COLO829 (cell line): ENCODE results near the gene ECSCR.

ENCODE experiments used
- DNase-seq: peaks from one replicate; pipeline ENCODE4 v3.0.0; 2012; ENCODE audit warnings: low spot score

ECSCR gene

DNA sequence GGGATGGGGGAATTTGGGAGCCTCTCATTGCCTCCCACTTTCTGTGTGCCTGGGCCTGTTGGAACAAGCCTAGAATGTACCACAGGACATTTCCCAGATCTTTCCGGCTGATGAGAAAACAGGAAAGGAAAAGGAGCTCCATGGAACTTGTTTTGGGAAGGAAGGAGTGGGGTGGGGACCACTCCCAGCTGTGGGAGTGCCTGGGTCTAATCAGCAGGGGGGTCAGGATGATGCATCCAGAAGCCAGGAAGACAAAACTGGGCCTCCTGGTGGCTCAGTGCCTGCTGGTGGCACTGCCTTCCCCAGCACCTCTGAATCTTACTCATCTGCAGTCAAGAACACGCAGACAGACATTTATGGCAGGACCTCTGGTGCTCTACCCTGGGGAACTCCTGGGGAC is 11.0 kb upstream of the ECSCR start:
- no peak for DNase-seq

DNA sequence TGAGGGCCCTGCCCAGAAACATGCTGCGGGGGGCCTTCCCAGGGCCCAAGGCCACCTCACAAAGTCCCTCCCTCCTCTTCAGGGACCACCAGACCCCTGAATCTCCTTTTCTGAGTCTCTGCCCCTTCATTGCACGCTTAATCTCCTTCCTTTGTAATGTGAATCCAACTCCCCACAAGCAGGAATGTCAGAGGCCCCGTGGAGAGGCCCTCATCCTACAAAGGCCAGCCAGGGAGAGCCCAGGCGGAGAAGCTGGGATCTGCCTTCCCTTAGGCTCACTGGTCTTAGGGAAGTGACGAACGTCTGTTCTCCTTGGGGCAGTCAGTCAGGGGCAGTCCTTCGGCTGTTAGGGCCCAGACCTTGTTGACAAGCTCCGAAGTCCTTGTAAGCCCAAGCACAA is 10.6 kb upstream of the ECSCR start:
- no peak for DNase-seq

DNA sequence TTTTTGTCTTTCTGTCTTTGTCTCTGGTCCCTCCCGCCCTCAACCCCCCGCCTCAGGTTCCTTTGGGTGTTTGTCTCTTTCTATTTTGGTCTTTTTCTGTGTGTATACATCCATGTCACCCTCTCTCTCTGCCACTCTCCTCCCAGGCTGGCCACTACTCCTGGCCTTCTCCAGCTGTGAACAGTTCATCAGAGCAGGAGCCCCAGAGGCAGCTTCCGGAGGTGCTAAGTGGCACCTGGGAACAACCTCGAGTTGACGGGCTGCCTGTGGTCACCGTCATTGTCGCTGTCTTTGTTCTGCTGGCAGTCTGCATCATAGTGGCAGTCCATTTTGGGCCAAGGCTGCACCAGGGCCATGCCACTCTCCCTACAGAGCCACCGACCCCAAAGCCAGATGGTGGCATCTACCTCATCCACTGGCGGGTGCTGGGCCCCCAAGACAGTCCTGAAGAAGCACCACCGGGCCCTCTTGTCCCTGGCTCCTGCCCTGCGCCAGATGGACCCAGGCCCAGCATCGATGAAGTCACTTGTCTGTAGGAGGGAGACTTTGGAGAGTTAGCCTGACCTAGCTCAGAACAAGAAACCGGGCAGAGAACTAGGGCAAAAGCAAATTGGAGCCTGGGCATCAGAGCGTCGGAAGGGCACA is 10.0 kb upstream of the ECSCR start:
- DNase-seq: no peak

DNA sequence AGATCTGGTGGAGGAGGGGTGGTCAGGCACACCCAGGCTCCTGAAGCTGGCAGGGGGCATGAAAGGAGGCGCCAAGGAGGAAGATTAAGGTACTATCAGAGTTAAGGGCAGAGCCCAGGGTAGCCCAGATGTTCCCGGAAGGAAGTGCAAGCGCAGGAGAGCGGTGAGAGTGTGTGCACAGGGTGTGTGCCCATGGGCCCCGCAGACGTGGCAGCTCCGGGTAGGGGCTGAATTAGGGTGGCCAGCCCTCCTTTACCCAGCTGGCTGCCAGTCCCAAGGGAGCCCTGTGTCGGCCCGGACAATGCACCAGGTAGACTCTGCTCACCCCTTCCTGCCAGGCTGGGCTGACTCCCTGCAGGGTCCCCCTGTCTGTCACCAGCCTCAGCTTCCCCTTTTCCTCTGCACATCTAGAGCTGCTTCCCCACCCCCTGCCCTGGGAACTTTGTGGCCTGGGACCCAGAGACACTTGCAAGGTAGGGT is 8.3 kb upstream of the ECSCR start, which contains the start of gene SMIM33:
Gene SMIM33 (plus strand): TSS at position 184 of the 480 bp plus-strand sequence. CDS start 118 bp downstream, at position 302.
- no peak for DNase-seq

DNA sequence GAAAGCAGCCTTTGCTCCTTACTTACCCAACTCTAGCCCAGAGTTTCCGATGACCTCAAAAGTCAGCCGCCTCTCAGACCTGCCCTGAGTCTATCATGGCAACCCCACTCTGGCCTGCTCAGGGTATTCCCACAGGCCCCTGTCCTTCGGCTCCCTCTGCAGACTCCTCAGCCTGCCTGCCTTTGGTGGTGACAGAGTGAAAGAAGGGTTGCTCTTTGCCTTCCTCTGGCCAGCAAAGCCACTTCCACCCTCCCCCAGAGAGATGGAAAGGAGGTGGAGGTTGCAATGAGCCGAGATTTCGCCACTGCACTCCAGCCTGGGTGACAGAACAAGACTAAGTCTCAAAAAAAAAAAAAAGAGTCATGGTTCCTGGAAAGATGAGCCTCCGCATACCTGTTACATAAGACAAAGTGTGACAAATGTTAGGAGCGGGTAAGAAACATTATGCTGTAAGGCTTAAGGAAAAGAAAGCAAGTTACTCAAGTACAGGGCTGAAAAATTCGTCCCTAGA is 5.9 kb upstream of the ECSCR start:
- DNase-seq: no peak

DNA sequence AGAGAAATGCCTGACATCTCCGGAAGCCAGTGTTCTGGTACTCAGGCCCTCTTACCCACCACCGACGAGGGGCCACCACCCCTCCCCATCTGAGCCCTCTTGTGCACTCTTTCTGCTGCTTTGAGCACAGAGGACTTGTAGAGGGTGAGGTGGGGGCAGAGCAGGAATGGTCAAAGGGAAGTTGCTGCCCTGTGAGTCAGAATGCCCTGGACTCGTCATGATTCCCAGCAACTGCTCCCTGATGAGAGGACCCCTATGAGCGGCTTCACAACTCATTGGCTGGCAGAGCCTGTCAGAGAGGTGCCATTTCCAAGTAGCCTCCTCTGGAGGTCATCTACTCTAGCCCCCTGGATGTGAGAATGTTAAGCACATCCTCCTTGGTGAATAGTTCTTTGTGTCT is 845 bp downstream of the ECSCR start:
- no peak for DNase-seq

DNA sequence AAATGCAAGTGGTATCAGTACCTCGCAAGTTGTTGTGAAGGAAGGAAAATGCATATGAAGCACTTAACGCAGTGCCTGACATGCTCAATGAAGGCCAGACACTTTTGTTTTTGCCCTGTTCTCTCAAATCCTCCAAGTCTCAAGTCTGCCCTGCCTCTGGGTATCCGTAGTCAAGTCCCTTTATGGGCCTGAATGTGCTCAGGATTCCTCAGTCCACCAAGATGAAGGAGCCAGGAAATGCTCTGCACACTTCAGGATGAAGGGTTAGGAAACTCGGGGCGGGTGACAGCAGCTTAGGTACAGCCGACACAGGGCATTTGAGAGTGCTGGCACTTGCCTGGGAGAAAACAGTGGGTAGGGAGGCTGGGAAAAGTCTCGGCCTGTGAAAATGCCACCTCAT is 1.4 kb downstream of the ECSCR start:
- DNase-seq: no peak

DNA sequence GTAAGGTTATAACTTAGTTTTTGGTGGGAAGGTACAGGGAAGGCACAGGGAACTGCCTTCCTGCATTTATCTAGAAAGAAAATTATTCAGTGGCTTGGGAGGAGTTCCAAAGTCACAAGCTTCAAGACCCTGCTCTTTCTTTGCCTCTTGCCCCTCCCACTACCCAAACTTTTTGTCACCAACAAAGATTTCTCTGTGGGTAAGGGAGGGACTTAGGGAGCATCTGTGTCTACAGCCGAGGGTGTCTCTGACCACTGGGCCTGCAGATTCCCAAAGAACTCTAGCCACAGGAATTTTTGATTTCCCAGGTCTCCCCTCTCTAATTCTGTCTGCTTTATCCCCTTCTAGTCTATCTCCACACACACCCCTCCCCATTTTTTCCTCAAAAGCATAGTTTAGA is 2.1 kb downstream of the ECSCR start:
- no peak for DNase-seq

DNA sequence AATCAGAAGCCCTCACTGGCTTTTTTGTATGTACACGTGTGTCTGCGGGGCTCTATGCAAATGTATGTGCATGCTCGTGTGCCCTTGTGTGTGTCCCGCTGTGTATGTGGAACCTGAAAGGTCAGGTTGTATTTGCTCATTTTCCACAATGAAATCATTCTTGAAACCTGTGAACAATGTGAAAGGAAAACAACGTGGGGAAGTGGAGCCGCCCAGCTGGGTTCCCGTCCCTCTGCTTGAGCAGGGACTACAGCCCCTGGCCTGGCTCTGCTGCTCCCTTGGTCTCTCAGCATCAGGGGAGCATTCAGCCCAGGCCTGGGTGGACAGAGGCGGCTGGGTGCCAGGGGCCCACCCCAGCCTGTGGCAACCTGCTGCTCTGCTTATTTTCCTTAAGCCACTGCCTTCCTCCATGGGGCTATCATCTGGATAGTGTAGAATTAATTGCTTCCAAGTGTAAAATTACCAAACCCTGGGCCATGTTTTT is 3.0 kb downstream of the ECSCR start:
- DNase-seq: no peak

DNA sequence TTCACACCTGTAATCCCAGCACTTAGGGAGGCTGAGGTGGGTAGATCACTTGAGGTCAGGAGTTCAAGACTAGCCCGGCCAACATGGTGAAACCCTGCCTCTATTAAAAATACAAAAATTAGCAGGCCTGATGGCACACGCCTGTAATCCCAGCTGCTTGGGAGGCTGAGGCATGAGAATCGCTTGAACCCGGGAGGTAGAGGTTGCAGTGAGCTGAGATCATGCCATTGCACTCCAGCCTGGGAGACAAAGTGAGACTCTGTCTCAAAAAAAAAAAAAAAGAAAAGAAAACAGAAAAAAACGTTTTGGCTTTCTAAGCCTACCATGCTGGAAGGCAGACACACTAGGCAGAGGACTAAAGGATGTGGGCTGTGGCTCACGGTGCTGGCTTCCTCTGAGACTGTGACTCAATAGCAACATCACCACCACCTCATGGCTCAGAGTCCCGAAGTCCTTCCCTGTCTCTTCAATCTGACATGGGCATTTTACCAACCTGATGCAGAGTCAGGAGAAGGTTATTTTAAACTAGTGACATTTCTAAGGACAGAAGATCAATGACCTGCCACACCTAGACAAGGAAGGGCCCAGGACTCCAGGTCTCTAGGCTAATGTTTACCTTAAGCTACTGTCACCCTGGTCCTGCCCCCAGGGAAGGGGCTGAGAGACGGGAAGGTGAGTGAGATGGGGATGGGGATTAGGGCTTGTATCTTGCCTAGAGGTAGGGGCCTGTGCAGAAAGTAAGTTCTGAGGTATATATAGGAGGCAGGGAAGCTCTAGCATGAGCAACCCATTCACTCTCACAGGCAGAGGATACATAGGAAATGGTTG is 3.7 kb downstream of the ECSCR start:
- no peak for DNase-seq

DNA sequence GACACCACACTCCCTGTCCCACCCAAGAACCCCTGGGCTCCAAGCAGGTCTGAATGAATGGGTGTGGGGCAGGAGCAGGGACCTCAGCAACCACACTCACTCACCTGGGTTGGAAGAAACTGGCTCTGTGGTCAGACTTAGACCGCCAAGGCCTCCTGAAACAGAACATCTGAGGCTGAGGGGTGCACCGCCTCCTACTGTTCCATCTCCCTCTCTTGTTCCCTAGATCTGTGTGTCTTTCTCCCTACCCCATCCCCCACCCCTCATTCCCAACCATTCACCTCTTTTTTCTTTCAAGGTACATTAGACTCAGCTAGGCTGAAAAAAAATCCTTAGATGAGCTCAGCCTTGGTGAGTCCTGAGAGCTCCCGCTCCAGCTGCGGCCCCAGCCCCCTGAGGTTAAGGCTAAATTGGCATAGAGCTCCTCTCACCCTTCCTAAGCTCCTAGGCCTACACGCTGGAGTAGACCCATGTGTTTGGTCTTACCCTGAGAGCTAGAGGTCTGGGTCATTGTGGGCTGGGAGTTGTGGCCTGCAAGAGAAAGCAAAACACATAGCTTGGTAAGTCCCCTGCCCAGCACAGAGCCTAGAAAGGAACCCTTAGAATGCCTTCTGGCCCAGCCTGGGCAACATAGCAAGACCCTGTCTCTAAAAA is 4.8 kb downstream of the ECSCR start:
- DNase-seq: no peak

DNA sequence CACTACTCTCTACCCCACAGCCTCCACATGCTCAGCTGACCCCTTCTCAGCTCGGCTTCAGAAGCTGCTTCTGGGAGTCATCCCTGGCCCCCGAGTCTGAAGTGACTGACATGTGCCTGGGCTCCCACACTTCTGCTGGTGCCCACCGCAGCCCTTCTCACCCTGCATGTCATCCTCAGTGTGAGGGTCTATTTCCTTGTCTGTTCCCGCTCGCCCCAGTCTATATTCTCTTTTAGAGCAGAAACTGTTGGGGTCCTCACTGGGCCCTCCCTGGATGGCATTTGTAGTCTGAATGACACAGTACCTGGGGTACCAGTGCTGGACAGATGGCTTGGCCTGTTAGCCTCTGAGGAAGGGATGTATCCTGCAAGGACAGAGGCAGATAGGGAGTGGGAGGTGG is 5.3 kb downstream of the ECSCR start:
- DNase-seq: no peak

DNA sequence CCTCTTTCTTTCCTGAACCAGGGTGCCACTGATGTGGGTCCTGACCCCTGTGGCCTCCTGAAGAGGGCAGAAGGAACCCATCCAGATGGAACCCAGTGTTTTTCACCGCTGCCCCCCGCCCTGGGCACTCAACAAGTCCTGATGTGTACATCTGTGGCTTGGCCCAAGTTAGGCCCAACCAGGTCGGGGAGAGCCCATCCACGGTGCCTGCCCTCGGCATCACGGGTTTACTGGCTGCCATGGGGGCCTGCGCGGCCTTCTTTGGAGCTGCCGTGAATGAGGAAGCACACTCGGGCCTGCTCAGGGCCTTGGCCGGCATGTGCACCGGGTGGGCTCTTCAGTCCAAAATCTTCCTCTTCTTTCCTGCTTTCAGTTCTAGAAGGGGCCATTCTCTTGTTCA is 5.8 kb downstream of the ECSCR start:
- no peak for DNase-seq

DNA sequence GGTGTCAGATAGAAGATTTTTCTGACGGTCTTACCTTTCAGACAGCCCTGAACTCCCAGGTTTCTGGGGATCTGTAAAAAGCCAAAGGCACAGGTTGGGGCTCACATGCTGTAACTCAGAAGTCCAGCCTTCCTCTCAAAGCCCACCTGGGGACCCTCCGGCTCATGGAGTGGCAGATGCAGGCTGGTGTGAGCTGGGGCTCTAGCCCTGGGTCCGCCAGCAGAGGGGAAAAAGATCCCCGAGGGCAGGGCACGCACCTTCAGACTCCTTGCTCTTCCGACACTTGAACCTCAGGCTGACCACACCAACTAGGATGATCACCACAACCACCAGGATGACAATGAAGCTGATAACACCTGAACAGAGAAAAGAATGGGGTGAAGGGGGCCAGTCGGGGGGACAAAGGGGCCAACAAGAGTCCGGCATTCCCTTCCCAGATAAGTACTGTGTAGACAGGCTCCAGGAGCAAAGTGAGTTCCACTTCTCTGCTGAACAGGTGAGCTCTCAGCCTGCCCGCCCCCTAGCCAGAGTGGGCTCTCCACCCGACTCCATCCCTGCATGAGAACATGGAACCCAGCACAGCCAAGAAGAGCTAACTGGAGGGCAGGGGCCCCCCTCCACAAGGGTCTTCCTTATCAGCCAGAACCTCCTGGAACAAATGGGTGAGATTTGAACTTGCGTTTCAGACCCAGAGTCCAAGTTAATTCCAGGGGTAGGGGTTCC is 7.8 kb downstream of the ECSCR start:
- no peak for DNase-seq

DNA sequence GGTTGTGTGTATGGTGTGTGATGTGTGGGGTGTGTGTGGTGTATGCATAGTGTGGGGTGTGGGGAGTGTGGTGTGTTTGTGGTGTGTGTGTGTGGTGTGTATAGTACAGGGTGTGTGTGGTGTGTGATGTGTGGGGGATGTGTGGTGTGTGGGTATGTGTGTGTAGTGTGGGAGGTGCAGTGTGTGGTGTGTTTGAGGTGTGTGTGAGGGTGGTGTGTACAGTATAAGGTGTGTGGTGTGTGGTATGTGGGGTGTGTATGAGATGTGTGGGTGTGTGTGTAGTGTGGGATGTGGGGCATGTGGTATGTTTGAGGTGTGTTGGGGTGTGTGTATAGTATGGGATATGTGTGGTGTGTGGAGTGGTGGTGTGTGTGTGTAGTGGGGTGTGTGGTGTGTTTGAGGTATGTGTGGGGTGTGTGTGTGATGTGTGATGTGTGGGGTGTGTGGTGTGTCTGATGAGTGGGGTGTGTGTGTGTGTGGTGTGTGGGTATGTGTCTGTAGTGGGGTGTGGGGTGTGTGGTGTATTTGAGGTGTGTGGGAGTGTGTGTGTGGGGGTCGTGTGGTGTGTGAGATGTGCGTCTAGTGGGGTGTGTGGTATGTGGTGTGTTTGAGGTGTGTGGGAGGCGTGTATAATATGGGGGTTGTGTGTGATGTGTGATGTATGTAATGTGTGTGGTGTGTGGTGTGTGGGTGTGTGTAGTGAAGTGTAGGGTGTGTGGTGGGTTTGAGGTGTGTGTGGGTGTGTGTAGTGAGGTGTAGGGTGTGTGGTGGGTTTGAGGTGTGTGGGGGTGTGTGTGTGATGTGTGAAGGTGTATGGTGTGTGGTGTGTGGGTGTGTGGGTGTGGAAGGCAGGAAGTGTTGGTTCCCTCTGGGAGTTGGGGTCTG is 8.6 kb downstream of the ECSCR start:
- DNase-seq: no peak

DNA sequence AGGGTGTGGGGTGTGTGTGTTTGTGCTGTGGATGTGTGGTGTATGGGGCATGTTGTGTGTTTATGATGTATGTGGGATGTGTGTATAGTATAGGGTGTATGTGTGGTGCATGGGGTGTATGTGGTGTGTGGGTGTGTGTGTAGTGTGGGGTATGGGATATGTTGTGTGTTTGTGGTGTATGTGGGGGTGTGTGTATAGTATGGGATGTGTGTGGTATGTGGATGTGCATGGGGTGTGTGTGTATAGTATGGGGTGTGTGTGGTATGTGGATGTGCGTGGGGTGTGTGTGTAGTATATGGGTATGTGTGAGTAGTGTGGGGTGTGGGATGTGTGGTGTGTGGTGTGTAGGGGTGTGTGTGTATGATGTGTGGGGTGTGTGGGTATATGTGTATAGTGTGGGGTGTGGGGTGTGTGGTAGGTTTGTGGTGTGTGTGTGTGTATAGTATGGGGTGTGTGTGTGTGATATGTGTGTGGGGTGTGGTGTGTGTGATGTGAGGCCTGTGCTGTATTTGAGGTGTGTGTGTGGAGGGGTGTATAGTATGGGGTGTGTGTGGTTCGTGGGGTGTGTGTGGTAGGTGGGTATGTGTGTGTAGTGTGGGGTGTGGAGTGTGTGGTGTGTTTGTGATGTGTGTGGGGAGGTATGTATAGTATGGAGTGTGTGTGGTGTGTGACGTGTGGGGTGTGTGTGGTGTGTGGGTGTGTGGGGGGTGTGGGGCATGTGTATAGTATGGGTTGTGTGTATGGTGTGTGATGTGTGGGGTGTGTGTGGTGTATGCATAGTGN is 10.5 kb downstream of the ECSCR start:
- no peak for DNase-seq

DNA sequence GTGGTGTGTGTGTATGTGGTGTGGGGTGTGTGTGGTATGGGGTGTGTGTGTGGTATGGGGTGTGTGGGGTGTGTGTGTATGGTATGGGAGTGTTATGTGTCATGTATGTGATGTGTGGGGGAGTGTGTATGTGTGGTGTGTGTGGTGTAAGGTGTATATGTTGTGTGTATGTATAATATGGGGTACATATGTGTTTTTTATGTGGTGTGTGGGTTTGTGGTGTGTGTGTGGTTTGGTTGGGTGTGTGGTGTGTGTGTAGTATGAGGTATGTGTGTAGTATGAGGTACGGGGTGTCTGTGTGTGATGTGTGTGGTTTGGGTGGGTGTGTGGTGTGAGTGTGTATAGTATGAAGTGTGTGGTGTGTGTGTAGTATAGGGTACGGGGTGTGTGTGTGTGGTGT is 11.4 kb downstream of the ECSCR start:
- no peak for DNase-seq

DNA sequence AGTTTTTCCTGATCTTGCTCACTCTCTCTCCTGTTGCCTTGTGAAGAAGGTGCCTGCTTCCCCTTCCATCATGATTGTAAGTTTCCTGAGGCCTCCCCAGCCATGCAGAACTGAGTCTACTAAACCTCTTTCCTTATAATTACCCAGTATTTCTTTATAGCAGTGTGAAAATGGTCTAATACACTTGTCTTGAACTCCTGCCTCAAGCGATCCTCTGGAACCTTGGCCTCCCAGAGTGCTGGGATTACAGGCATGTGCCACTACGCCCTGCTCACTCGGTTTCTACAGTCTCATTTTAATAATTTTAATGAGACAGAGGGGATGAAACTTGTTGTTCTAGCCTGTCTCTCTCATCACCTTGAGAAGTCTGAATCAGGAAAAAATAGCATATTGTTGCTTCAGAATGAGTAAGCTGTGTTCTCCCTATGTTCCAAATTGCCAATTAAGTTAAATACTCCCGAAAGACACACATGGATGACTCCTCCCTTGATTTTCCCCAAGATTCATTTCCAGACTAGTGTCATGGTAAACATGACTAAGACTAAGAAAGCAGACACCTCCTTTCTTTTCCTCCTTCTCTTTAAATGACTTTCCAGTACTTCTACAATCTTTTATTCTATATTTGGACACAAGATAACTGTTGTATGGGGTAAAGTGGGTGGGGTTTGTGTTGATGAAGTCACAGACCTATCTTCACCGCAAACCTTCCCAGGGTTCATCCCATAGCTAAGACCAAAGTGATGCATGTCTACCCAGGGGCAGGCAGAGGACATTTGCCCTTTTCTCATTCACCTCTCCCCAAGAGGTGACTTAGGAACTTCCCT is 15.4 kb downstream of the ECSCR start:
- no peak for DNase-seq
